Activated CD4-positive, alpha-beta T cell treated with anti-CD3 and anti-CD28 coated beads for 24 hours (primary cell): Measurements from ENCODE around the gene F2.
"Not testable (repeated sequence)": the region's sequence is repeated elsewhere in the genome, so short reads cannot be mapped to it uniquely, and the experiment has no call there.

Source experiments
- DNase-seq, 2 donors: peaks; one replicate each; pipeline ENCODE4 v3.0.0-alpha.2; 2020; ENCODE audit warnings: low read depth in 2 of 2

The F2 gene

DNA sequence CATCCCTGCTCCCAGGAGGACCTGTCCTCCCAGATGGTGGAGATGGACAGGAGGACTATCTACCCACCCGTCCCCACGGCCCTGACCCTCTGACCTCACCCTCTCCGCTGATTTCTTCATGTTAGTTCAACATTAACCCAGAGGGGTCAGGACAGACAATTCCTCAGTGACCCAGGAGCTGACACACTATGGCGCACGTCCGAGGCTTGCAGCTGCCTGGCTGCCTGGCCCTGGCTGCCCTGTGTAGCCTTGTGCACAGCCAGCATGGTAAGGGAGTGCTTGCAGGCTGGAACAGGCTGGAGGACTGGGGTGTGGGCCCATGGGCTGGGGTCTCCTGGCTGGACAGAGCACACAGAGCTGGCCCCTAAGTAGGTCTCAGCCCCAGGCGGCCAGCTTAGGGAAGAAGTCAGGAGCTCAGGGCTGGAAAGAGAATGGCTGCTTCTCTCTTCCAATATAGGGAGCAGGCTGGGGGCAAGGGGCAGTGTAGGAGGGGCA lies at the start of gene F2:
Gene F2 (plus strand): TSS at position 166 of the 495 bp plus-strand sequence. CDS start 23 bp downstream, at position 189.
- DNase-seq: no peak

GRCh38 chr11:46669711-46670139 lies 49.3 kb upstream of the F2 start:
- DNase-seq: no peak

DNA sequence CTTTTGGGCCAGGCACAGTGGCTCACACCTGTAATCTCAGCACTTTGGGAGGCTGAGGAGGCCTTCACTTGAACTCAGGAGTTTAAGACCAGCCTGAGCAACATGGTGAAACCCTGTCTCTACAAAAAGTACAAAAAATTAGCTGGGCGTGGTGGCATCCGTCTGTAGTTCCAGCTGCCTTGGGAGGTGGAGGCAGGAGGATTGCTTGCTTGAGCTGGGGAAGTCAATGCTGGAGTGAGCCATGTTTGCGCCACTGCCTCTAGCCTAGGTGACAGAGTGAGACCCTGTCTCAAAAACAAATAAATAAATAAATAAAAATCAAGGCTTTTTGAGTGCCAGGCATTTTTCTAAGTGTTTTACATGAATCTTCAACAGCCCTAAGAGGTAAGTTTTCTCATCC lies 48.5 kb upstream of the F2 start:
- not testable (repeated sequence) for DNase-seq

- DNase-seq: no peak
Observed at GRCh38 chr11:46671958-46672315, 47.1 kb upstream of the F2 start.

- no peak for DNase-seq
Observed at GRCh38 chr11:46672381-46672839, 46.6 kb upstream of the F2 start.

- DNase-seq: no peak
Observed at GRCh38 chr11:46673713-46674462, 45.1 kb upstream of the F2 start.

DNA sequence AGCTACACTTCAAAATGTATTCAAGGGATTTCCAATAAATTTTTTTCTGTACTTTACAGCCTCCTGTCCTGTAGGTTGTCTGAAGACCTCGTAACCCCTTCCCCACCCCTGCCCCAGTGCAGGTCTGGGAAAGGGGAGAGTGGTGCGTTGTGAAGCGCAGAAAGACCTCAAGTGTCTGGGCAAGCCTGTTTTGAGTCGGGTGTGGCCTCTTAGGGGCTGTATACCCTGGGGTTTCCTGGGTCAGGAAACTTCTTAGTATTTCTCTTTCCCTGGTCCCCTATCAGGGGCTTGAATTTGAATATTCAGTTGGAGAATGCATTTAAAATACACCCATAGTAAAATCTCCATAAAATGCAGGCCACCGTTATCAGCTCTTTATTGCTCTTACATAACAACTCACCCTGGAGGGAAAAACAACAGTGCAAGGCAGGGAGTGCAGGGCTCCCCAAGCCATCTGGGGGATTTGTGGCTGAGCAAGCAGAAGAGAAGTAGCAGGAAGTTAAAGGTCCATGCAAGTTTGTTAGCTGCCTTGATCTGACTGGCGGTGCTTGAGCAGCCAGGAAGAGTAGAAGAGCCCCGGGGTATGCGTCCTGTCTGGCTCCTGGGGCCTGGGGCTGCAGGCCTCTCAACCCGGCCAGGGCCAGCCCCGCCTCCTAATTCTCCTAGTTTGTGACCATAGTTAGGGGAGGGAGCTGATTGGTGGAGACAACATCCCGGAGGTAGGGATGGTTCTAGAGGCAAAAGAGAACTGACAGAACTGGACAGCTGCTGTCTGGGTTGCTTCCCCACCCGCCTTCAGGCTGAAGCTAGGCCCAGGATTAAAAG lies 44.3 kb upstream of the F2 start:
- no peak for DNase-seq

- DNase-seq: no peak
Observed at GRCh38 chr11:46675288-46675851, 43.6 kb upstream of the F2 start.

GRCh38 chr11:46675949-46676348 lies 43.1 kb upstream of the F2 start:
- DNase-seq: no peak

- DNase-seq: no peak
Observed at GRCh38 chr11:46676436-46677158, 42.4 kb upstream of the F2 start.

DNA sequence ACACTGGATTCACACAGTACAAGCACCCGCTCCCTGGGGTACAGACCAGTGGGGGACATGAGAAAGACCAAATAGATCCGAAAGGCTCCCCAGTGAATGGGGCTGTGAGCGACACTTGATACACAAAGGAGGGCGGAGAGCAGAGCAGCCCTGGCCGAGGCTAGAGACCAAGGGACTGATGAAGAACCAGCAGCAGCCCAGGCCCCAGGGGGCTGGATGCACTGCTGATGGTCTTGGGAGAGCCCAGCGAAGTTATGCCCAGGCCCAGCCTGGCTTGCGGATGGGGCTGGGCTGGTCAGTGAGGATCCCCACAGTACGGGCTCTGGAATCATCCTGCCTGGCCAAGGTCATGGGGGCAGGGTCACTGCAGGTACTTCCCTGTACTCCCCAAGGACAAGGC lies 41.8 kb upstream of the F2 start:
- no peak for DNase-seq

DNA sequence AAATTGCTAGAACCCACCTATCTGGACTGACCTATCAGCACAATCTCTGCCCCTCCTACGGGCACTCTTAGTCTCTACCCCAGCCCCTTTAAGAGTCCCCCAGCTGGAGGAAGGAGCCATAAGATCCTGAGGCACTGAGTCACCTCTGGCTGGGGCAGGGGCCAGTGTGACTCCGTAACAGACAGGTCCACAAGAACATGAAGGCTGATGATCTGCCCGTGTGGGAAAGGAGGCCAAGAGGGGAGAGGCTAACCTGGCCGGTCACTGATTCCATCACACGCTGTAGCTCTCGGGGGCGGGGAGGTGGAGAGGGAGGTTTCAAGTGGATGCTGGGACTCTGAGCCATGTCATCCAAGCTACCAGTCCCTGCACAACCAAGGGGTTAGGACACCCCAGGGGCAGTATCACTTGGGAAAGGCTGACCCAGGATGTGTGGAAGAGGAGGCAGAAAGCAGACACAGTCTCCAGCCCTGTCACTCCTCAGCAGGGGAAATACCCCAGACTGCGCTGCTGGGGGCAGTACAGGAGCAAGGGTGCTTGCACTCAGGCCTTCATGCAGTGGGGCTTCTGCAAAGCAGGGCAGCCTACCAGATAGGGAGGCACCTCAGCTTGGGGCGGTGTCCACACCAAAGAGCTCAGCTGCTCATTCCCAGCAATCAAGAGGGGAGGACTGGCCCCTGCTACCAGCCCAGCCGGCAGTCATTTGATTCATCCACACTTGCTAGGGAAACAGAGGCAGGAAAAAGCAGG lies 40.8 kb upstream of the F2 start:
- DNase-seq: no peak

GRCh38 chr11:46678741-46679130 lies 40.3 kb upstream of the F2 start:
- DNase-seq: no peak

GRCh38 chr11:46679241-46680163 lies 39.5 kb upstream of the F2 start:
- no peak for DNase-seq

DNA sequence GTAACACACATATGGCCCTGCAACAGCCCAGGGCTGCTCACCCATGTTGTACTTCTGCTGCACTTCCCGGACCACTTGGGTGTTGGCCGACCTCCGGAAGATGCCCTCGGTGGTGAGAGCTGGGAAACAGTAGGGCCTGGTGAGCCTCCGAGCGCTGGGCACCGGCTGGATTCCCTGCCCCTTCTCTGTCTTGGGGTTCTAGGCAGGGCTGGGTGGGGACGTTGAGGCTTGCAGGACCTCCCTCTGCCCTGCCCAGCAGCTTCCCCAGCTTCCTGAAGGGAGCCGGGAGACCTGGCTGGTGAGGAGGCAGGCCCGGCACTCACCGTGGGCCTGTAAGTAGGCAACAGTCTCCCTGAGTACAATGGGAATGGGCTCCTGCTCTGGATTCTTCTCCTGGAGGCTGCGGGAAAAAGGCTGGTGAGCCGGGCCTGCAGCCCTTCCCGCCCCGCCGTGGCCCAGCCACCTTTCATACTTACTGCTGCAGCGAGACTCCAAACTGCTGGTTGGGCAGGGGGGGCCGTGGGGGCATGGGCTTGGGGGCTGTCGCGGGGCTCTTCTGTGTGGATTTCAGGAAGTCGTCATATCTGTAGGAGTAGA lies 38.8 kb upstream of the F2 start:
- no peak for DNase-seq

DNA sequence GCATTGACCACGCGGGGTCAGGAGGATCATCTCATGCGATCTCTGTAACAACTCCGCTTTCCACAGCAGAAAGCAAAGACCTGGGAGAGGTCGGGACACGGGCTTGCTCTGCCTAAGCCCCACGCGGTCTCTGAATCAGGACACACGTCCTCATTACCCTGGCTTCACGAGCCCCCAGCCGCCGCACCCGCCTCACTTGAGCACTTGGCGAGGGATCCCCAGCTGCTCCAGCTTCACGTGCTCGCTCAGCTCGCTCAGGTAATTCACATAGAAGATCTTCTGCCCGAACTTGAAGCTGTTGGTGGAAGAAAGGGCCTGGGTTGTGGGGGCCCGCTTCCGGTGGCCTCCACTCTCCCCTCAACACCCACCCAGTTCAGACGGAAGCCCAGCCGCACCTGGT lies 38.2 kb upstream of the F2 start:
- no peak for DNase-seq

DNA sequence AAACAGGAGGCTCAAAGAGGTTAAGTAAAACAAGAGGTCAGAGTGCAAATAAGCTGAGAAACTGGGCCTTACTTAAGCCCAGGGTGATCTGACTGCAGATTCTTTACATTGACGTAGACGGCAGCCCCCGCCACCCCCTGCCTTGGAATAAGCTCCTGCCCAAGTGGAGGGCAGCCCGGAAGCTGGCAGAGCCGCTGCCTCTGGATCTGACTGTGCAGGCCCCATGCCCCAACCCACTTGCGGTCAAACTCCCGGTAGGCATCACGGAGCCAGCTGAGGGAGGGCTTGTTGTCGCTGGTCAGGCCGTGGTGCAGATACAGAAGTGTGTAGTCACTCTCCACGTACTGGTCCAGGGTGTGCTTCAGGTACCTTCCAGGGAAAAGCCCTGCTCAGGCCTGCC lies 37.2 kb upstream of the F2 start:
- DNase-seq: no peak

DNA sequence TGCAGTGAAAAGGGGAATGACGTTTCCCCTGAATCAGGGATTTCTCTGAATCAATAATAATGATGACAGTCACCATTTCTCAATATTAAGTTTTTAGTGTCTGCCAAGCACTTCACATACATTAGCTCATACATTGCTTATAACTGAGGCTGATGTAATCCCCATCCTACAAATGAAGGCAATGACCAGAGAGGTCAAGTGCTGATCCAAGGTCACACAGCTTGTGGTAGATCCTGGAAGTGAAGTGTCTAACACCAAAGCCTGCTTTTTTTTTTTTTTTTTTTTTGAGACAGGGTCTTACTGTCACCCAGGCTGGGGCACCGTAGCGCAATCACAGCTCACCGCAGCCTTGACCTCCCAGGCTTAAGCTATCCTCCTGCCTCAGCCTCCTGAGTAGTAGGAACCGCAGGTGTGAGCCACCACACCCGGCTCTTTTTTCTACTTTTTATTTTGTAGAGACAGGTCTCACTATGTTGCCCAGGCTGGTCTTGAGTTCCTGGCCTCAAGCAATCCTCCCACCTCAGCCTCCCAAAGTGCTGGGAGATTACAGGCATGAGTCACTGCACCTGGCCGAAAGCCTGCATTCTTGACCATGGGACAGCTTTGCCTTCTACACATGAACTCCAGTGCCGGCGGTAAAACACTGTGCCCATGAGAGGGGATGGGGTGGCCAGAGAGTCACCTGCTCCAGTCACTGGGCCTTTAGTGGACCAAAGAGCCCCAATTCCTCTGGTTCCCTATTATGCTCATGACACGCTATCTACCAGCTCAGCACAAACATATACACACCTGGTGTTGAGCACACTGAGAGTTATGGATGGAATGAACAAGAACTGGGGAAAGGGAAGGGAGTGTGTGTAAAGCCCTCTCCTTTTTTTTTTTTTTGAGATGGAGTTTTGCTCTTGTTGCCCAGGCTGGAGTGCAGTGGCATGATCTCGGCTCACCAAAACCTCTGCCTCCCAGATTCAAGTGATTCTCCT lies 36.0 kb upstream of the F2 start:
- no peak for DNase-seq
